ENCODE measurements around the gene GKN1.

Gene GKN1

GRCh38 chr2:68978098-68978497 is 3.7 kb downstream of the GKN1 start:
- H3K4me1 ChIP-seq (ENCODE audit: control insufficient read depth, insufficient read depth, low read length): no peaks in the 10 kb centered on the region
- CTCF ChIA-PET: no interaction called here
- TF ChIP-seq ZNF133 (tag by site-specific recombination; IDR thresholded peaks at IDR 0.05) (no peak), ZNF366 (tag by site-specific recombination; conservative IDR thresholded peaks at IDR 0.05) (peak; percentile 72)
- no peak overlapping the region for H3K27ac ChIP-seq (ENCODE audit: extremely low read depth, low read depth, low read length)
- H3K4me3 ChIP-seq (ENCODE audit: low read depth, low read length): no peak overlapping the region
- H3K9me3 ChIP-seq (ENCODE audit: control insufficient read depth, insufficient read depth, low read depth, low read length): no peaks in the 10 kb centered on the region
- no peaks in the 10 kb centered on the region for H3K36me3 ChIP-seq (ENCODE audit: control insufficient read depth in 2 of 2, insufficient read depth in 1 of 2, low read length in 2 of 2)
- POLR2A ChIA-PET: no interaction called here

GRCh38 chr2:68980956-68981355 is 6.5 kb downstream of the GKN1 start:
- CTCF ChIA-PET: no interaction called here
- H3K4me3 ChIP-seq (ENCODE audit: low read depth, low read length): no peak overlapping the region
- H3K4me1 ChIP-seq (ENCODE audit: control insufficient read depth, insufficient read depth, low read length): no peaks in the 10 kb centered on the region
- no peak for TF ChIP-seq ZNF747 (tag by site-specific recombination; IDR thresholded peaks at IDR 0.05)
- no peak for TF ChIP-seq ZNF670 (tag by site-specific recombination; IDR thresholded peaks at IDR 0.05; ENCODE audit: low read depth)
- TF ChIP-seq ZNF791 (tag by site-specific recombination; IDR thresholded peaks at IDR 0.05): no peak
- TF ChIP-seq, protein P1, sequence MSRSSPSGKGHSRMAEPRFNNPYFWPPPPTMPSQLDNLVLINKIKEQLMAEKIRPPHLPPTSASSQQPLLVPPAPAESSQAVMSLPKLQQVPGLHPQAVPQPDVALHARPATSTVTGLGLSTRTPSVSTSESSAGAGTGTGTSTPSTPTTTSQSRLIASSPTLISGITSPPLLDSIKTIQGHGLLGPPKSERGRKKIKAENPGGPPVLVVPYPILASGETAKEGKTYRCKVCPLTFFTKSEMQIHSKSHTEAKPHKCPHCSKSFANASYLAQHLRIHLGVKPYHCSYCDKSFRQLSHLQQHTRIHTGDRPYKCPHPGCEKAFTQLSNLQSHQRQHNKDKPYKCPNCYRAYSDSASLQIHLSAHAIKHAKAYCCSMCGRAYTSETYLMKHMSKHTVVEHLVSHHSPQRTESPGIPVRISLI (tag by site-specific recombination; IDR thresholded peaks at IDR 0.05): no peak
- no peak for TF ChIP-seq ZNF184 (tag by site-specific recombination; IDR thresholded peaks at IDR 0.05)
- TF ChIP-seq ZFHX2 (tag by site-specific recombination; conservative IDR thresholded peaks at IDR 0.05): no peak
- no peak for TF ChIP-seq ZNF394 (tag by site-specific recombination; IDR thresholded peaks at IDR 0.05; ENCODE audit: borderline replicate concordance)
- TF ChIP-seq ZNF544 (tag by site-specific recombination; IDR thresholded peaks at IDR 0.05): no peak
- TF ChIP-seq ZNF404 (tag by site-specific recombination; IDR thresholded peaks at IDR 0.05): no peak
- TF ChIP-seq, protein P2, sequence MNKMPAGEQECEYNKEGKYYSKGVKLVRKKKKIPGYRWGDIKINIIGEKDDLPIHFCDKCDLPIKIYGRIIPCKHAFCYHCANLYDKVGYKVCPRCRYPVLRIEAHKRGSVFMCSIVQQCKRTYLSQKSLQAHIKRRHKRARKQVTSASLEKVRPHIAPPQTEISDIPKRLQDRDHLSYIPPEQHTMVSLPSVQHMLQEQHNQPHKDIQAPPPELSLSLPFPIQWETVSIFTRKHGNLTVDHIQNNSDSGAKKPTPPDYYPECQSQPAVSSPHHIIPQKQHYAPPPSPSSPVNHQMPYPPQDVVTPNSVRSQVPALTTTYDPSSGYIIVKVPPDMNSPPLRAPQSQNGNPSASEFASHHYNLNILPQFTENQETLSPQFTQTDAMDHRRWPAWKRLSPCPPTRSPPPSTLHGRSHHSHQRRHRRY (tag by site-specific recombination; IDR thresholded peaks at IDR 0.05): no peak
- no peak for TF ChIP-seq KLF8 (tag by site-specific recombination; IDR thresholded peaks at IDR 0.05)
- no peak for TF ChIP-seq EGR2 (tag by site-specific recombination; IDR thresholded peaks at IDR 0.05; ENCODE audit: low read depth)
- no peak for TF ChIP-seq ZNF391 (tag by site-specific recombination; IDR thresholded peaks at IDR 0.05; ENCODE audit: borderline replicate concordance, low read depth)
- no peak for TF ChIP-seq ZXDB (tag by site-specific recombination; IDR thresholded peaks at IDR 0.05)
- TF ChIP-seq, protein P3, sequence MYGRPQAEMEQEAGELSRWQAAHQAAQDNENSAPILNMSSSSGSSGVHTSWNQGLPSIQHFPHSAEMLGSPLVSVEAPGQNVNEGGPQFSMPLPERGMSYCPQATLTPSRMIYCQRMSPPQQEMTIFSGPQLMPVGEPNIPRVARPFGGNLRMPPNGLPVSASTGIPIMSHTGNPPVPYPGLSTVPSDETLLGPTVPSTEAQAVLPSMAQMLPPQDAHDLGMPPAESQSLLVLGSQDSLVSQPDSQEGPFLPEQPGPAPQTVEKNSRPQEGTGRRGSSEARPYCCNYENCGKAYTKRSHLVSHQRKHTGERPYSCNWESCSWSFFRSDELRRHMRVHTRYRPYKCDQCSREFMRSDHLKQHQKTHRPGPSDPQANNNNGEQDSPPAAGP (tag by site-specific recombination; IDR thresholded peaks at IDR 0.05): no peak
- TF ChIP-seq ZNF501 (tag by site-specific recombination; IDR thresholded peaks at IDR 0.05): no peak
- TF ChIP-seq ZNF558 (tag by site-specific recombination; IDR thresholded peaks at IDR 0.05): no peak
- POLR2A ChIA-PET: no interaction called here
- H3K9me3 ChIP-seq (ENCODE audit: control insufficient read depth, insufficient read depth, low read depth, low read length): no peaks in the 10 kb centered on the region
- H3K27ac ChIP-seq (ENCODE audit: extremely low read depth, low read depth, low read length): no peak overlapping the region
- no peaks in the 10 kb centered on the region for H3K36me3 ChIP-seq (ENCODE audit: control insufficient read depth in 2 of 2, insufficient read depth in 1 of 2, low read length in 2 of 2)

DNA sequence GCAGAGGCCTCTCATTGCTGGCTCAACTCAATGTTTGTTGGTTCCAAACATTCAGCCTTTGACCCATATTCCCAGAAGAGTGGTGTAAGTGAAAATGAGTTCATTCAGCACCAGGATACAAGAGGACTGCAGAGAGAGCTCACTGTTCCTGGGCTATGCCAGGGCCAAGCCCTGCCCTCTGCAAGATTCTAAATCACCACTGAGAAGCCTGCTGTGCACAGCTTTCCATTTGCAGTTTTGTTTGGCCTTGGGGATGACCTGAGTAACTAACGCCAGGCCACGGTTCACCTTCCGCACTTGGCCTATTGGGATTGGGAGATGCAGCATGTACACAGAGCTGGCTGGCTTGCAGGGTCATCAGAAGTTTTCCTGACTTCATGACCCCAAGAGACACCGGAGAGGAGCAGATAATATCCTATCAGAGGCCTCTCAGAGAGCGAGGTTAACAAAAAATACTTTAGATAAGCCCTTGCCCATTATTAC is 12.6 kb downstream of the GKN1 start:
- ChIA-PET POLR2A (no interaction called here), CTCF (no interaction called here)
- H3K27ac ChIP-seq (ENCODE audit: extremely low read depth, low read depth, low read length): no peak overlapping the region

More for the DNA sequence above, 12.6 kb downstream of the GKN1 start:
- H3K36me3 ChIP-seq (ENCODE audit: control insufficient read depth in 2 of 2, insufficient read depth in 1 of 2, low read length in 2 of 2): no peaks in the 10 kb centered on the region
- TF ChIP-seq IKZF3 (tag by site-specific recombination; IDR thresholded peaks at IDR 0.05) (no peak), ZNF114 (tag by site-specific recombination; IDR thresholded peaks at IDR 0.05) (no peak), MEIS1 (CRISPR knock-in tag; IDR thresholded peaks at IDR 0.05; ENCODE audit: borderline replicate concordance) (no peak), ZNF239 (tag by site-specific recombination; IDR thresholded peaks at IDR 0.05) (no peak), KLF10 (tag by site-specific recombination; IDR thresholded peaks at IDR 0.05) (no peak), KLF9 (tag by site-specific recombination; IDR thresholded peaks at IDR 0.05; ENCODE audit: low read depth) (no peak), ZNF501 (tag by site-specific recombination; IDR thresholded peaks at IDR 0.05) (no peak), ZNF777 (tag by site-specific recombination; IDR thresholded peaks at IDR 0.05; ENCODE audit: borderline replicate concordance) (no peak)
- TF ChIP-seq, protein P4, sequence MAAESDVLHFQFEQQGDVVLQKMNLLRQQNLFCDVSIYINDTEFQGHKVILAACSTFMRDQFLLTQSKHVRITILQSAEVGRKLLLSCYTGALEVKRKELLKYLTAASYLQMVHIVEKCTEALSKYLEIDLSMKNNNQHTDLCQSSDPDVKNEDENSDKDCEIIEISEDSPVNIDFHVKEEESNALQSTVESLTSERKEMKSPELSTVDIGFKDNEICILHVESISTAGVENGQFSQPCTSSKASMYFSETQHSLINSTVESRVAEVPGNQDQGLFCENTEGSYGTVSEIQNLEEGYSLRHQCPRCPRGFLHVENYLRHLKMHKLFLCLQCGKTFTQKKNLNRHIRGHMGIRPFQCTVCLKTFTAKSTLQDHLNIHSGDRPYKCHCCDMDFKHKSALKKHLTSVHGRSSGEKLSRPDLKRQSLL (tag by site-specific recombination; IDR thresholded peaks at IDR 0.05): no peak
- TF ChIP-seq, protein P5, sequence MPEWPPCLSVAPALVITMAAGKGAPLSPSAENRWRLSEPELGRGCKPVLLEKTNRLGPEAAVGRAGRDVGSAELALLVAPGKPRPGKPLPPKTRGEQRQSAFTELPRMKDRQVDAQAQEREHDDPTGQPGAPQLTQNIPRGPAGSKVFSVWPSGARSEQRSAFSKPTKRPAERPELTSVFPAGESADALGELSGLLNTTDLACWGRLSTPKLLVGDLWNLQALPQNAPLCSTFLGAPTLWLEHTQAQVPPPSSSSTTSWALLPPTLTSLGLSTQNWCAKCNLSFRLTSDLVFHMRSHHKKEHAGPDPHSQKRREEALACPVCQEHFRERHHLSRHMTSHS (tag by site-specific recombination; IDR thresholded peaks at IDR 0.05): no peak
- no peak overlapping the region for H3K4me3 ChIP-seq (ENCODE audit: low read depth, low read length)
- H3K9me3 ChIP-seq (ENCODE audit: control insufficient read depth, insufficient read depth, low read depth, low read length): no peaks in the 10 kb centered on the region
- H3K4me1 ChIP-seq (ENCODE audit: control insufficient read depth, insufficient read depth, low read length): no peaks in the 10 kb centered on the region

Measured in HEK293 (cell line).